RWPE1 (cell line): ENCODE measurements around the gene PRKN.

Experiments used
- CTCF ChIA-PET: fragments of 350-600 bp; sonication (Branson Sonifier 250); formaldehyde crosslinking; extraction: SDS; loops from one replicate; lab custom pipeline; 2021; lab: Yijun Ruan, JAX
- POLR2A ChIA-PET: fragments of 400-600 bp; formaldehyde crosslinking; extraction: SDS; loops from one replicate; lab custom pipeline; 2020; ENCODE audit warnings: antibody characterized with exemption; ENCODE audit not compliant: low non-redundant PET; lab: Yijun Ruan, JAX
- DNase-seq: peaks from one replicate; pipeline ENCODE4 v3.0.0; 2012; ENCODE audit warnings: low spot score
- H3K27ac ChIP-seq: fragments of 450-650 bp; 2 replicates; pipeline ENCODE4 v1.5.1; 2017
- CTCF ChIP-seq: fragments of 450-650 bp; conservative IDR thresholded peaks from 2 replicates; pipeline ENCODE4 v1.5.1; 2017; ENCODE audit warnings: low read depth, mild to moderate bottlenecking

PRKN gene

GRCh38 chr6:161732594-161732993, 995.0 kb downstream of the PRKN start:
- no peak for TF ChIP-seq CTCF
- no peak overlapping the region for H3K27ac ChIP-seq
- POLR2A ChIA-PET, result no interaction called here
- CTCF ChIA-PET, result no interaction called here
- no peak for DNase-seq

GRCh38 chr6:161727083-161727833, 1000.3 kb downstream of the PRKN start:
- ChIA-PET CTCF (no interaction called here), POLR2A (no interaction called here)
- DNase-seq, result no peak
- no peak overlapping the region for H3K27ac ChIP-seq
- no peak for TF ChIP-seq CTCF

- no peak for TF ChIP-seq CTCF
- POLR2A ChIA-PET, result no interaction called here
- CTCF ChIA-PET, result no interaction called here
- H3K27ac ChIP-seq, result no peak overlapping the region
- DNase-seq, result no peak
Measured at GRCh38 chr6:161722394-161722793, 1005.2 kb downstream of the PRKN start.

- POLR2A ChIA-PET, result no interaction called here
- no peak for TF ChIP-seq CTCF
Measured at GRCh38 chr6:161721511-161721910, 1006.1 kb downstream of the PRKN start.

GRCh38 chr6:161716176-161716575, 1011.4 kb downstream of the PRKN start:
- no peak for DNase-seq
- no peak overlapping the region for H3K27ac ChIP-seq
- CTCF ChIA-PET, result no interaction called here
- no peak for TF ChIP-seq CTCF
- POLR2A ChIA-PET, result no interaction called here

More at GRCh38 chr6:161721511-161721910, 1006.1 kb downstream of the PRKN start:
- DNase-seq, result no peak
- no peak overlapping the region for H3K27ac ChIP-seq
- CTCF ChIA-PET, result interaction anchor here (0.6 kb wide), 1 partner anchor 406 kb away, joined by 3 read pairs; no protein-coding TSS in a partner anchor

- DNase-seq, result no peak
- TF ChIP-seq CTCF, result no peak
- ChIA-PET CTCF (interaction anchor here (0.6 kb wide), 1 partner anchor 467 kb away, joined by 3 read pairs; no protein-coding TSS in a partner anchor), POLR2A (no interaction called here)
- H3K27ac ChIP-seq, result no peak overlapping the region
Measured at GRCh38 chr6:161711938-161712337, 1015.6 kb downstream of the PRKN start.
